Ascending aorta (tissue), 2 donors: ENCODE results near the gene C11orf97. TPM values are rescaled to one million over a fixed set of nuclear protein-coding genes. Genes with fewer than 3 reads are reported as not detected.
"Not testable (repeated sequence)": the region's sequence is repeated elsewhere in the genome, so short reads cannot be mapped to it uniquely, and the experiment has no call there.

Experiments
- DNase-seq, 2 donors: peaks; one replicate each; pipeline ENCODE4 v3.0.0-alpha.2; 2019; ENCODE audit warnings: low spot score in 2 of 2
- H3K27ac ChIP-seq, 2 donors: fragments of 200-600 bp; sonication (generic); one replicate each; pipeline ENCODE4 v1.5.1; 2016 to 2017; ENCODE audit warnings: mild to moderate bottlenecking in 1 of 2
- H3K27me3 ChIP-seq: fragments of 200-600 bp; sonication (generic); one replicate; pipeline ENCODE4 v1.5.1; 2017
- H3K36me3 ChIP-seq, 2 donors: fragments of 200-600 bp; sonication (generic); one replicate each; pipeline ENCODE4 v1.5.1; 2016
- H3K4me1 ChIP-seq, 2 donors: fragments of 200-600 bp; sonication (generic); one replicate each; pipeline ENCODE4 v1.5.1; 2016 to 2017; ENCODE audit warnings: mild to moderate bottlenecking in 1 of 2
- H3K4me3 ChIP-seq, 2 donors: fragments of 200-600 bp; sonication (generic); one replicate each; pipeline ENCODE4 v1.5.1; 2016 to 2017; ENCODE audit warnings: mild to moderate bottlenecking in 1 of 2
- H3K9me3 ChIP-seq, 2 donors: fragments of 200-600 bp; sonication (generic); one replicate each; pipeline ENCODE4 v1.5.1; 2016
- intact Hi-C: fragments of 100-400 bp; cut with DNase I; formaldehyde crosslinking; loops from one replicate; pipeline ENCODE4 v1.15.1; 2023
- total RNA-seq: library from RNA; depleted of rRNA; stranded (reverse); fragments of >200 nt; gene quantifications from one replicate; pipeline ENCODE4 v1.1.0, GENCODE V29; 2016
- TF ChIP-seq, protein P1 (sequence below), 3 experiments: fragments of 200-600 bp in 2 of 3; fragments of 450-650 bp in 1 of 3; sonication (generic) in 2 of 3; IDR thresholded peaks; one replicate each; pipeline ENCODE4 v1.5.1; 2016 to 2019; ENCODE audit warnings: antibody characterized with exemption in 3 of 3, mild to moderate bottlenecking in 1 of 3, moderate library complexity in 1 of 3

Gene C11orf97
- total RNA-seq, 1 donor from 2014 or later, result not detected

- no peaks in the 10 kb centered on the region for H3K27me3 ChIP-seq
- H3K36me3 ChIP-seq, result no peaks in the 10 kb centered on the region
- no peak overlapping the region for H3K4me3 ChIP-seq
- DNase-seq, result no peak
- intact Hi-C loops, result no loop called here
- H3K4me1 ChIP-seq, result peaks cover 5 to 18% of the 10 kb centered on the region in 2 donors
- TF ChIP-seq, protein P1, sequence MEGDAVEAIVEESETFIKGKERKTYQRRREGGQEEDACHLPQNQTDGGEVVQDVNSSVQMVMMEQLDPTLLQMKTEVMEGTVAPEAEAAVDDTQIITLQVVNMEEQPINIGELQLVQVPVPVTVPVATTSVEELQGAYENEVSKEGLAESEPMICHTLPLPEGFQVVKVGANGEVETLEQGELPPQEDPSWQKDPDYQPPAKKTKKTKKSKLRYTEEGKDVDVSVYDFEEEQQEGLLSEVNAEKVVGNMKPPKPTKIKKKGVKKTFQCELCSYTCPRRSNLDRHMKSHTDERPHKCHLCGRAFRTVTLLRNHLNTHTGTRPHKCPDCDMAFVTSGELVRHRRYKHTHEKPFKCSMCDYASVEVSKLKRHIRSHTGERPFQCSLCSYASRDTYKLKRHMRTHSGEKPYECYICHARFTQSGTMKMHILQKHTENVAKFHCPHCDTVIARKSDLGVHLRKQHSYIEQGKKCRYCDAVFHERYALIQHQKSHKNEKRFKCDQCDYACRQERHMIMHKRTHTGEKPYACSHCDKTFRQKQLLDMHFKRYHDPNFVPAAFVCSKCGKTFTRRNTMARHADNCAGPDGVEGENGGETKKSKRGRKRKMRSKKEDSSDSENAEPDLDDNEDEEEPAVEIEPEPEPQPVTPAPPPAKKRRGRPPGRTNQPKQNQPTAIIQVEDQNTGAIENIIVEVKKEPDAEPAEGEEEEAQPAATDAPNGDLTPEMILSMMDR (IDR thresholded peaks at IDR 0.05), result no peak
- H3K27ac ChIP-seq, result no peak overlapping the region
- no peaks in the 10 kb centered on the region for H3K9me3 ChIP-seq
These were observed 41.7 kb downstream of the C11orf97 start for GRCh38 chr11:94553938-94554337.

DNA sequence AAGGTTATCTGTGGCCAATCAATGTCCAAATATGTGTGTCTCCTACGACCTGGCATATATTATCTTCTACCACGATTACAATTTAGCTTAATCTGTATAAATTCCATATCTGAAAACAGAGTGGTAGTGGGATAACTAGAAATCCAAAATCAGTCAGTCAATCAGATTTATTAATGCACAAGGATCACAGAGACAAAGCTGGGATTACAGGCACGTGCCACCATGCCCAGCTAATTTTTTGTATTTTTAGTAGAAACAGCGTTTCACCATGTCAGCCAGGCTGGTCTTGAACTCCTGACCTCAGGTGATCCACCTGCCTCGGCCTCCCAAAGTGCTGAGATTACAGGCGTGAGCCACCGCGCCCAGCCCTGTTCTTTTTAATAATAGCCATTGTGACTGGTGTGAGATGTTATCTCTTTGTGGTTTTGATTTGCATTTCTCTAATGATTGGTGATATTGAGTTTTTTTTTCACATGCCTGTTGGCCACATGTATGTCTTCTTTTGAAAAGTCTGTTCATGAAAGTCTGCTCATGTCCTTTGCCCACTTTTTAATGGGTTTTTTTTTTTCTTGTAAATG, 43.6 kb downstream of the C11orf97 start:
- intact Hi-C loops, H3K36me3 ChIP-seq, H3K4me3 ChIP-seq, DNase-seq, H3K9me3 ChIP-seq, H3K27me3 ChIP-seq, H3K27ac ChIP-seq: not testable (repeated sequence)
- peaks cover 5 to 27% of the 10 kb centered on the region in 2 donors for H3K4me1 ChIP-seq

GRCh38 chr11:94557421-94557820, 45.2 kb downstream of the C11orf97 start:
- H3K9me3 ChIP-seq, result no peaks in the 10 kb centered on the region
- no peak for DNase-seq
- H3K27ac ChIP-seq, result peak overlapping the region in 1 of 2 donors; percentile 28

GRCh38 chr11:94557992-94558391, 45.7 kb downstream of the C11orf97 start:
- intact Hi-C loops, result no loop called here
- no peak overlapping the region for H3K4me3 ChIP-seq
- peak overlapping the region in 1 of 2 donors; percentile 28 for H3K27ac ChIP-seq
- no peaks in the 10 kb centered on the region for H3K36me3 ChIP-seq
- no peaks in the 10 kb centered on the region for H3K9me3 ChIP-seq
- peaks cover 5 to 31% of the 10 kb centered on the region in 2 donors for H3K4me1 ChIP-seq
- TF ChIP-seq, protein P1 (IDR thresholded peaks at IDR 0.05), result no peak
- DNase-seq, result no peak
- no peaks in the 10 kb centered on the region for H3K27me3 ChIP-seq

More at GRCh38 chr11:94557421-94557820, 45.2 kb downstream of the C11orf97 start:
- Histone ChIP-seq H3K36me3 (no peaks in the 10 kb centered on the region), H3K4me3 (no peak overlapping the region), H3K27me3 (no peaks in the 10 kb centered on the region), H3K4me1 (peaks cover 5 to 27% of the 10 kb centered on the region in 2 donors)
- TF ChIP-seq, protein P1 (IDR thresholded peaks at IDR 0.05), result no peak
- intact Hi-C loops, result no loop called here

DNA sequence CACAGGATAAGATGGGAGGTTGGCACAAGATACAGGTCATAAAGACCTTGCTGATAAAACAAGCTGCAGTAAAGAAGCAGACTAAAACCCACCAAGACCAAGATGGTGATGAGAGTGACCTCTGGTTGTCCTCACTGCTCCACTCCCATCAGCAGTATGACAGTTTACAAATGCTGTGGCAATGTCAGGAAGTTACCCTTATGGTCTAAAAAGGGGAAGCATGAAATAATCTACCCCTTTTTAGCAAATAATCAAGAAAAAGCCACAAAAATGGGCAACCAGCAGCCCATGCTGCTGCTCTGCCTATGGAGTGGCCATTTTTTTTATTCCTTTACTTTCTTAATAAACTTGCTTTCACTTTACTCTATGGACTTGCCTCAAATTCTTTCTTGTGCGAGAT, 46.2 kb downstream of the C11orf97 start:
- Histone ChIP-seq H3K9me3 (no peaks in the 10 kb centered on the region), H3K27ac (peak overlapping the region in 1 of 2 donors; percentile 28), H3K4me3 (no peak overlapping the region), H3K36me3 (no peaks in the 10 kb centered on the region), H3K27me3 (no peaks in the 10 kb centered on the region), H3K4me1 (peaks cover 5 to 33% of the 10 kb centered on the region in 2 donors)
- intact Hi-C loops, result no loop called here
- no peak for DNase-seq
- TF ChIP-seq, protein P1 (IDR thresholded peaks at IDR 0.05), result no peak

DNA sequence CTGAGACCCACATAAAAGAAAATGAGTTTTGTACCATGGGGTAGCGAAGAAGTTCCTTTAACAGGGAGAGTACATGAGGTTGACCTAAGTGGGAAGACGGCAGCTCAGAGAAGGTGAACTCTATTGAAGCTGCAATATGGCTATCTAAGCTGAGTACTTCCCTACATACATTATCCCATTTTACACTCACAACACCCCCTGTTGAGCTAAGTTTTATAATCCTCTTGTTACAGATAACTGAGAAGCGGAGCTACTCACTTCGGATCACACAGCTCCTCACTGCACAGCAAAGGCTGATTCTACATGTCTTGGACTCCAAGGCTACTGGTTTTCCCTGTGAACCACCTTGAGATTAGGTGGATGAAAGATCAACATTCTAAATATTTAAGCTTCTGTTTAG, 46.7 kb downstream of the C11orf97 start:
- Histone ChIP-seq H3K4me3 (no peak overlapping the region), H3K27ac (peak overlapping the region in 1 of 2 donors; percentile 28), H3K36me3 (no peaks in the 10 kb centered on the region), H3K9me3 (no peaks in the 10 kb centered on the region), H3K4me1 (peaks cover 5 to 37% of the 10 kb centered on the region in 2 donors), H3K27me3 (no peaks in the 10 kb centered on the region)
- intact Hi-C loops, result no loop called here
- DNase-seq, result no peak
- TF ChIP-seq, protein P1 (IDR thresholded peaks at IDR 0.05), result no peak
